Stimulated activated memory B cell treated with anti-CD40 and anti-IgM and Interleukin-4, amounts not matched to agents 10 μg/mL and 1 μg/mL and 100 μg/mL, for 72 hours (primary cell): ENCODE data around the gene MFGE8.
A peak's percentile ranks its signal among the peaks of the same experiment; 100 is the strongest.
"Not testable (repeated sequence)": the region's sequence is repeated elsewhere in the genome, so short reads cannot be mapped to it uniquely, and the experiment has no call there.

Experiments used
- ATAC-seq: fragments of 150-1000 bp; cut with Tn5 transposase; 2 replicates; pipeline ENCODE4 v1.10.0; 2021
- H3K27ac Mint-ChIP-seq: one replicate; pipeline ENCODE4 v1.8.0; 2022; ENCODE audit warnings: mild to moderate bottlenecking, mixed read lengths
- H3K27me3 Mint-ChIP-seq: one replicate; pipeline ENCODE4 v1.8.0; 2022; ENCODE audit warnings: mixed read lengths
- H3K36me3 Mint-ChIP-seq: one replicate; pipeline ENCODE4 v1.8.0; 2022; ENCODE audit warnings: mixed read lengths
- H3K4me1 Mint-ChIP-seq: one replicate; pipeline ENCODE4 v1.8.0; 2022; ENCODE audit warnings: mixed read lengths
- H3K4me3 Mint-ChIP-seq: one replicate; pipeline ENCODE4 v1.8.0; 2022; ENCODE audit warnings: mild to moderate bottlenecking, moderate library complexity, mixed read lengths
- H3K9me3 Mint-ChIP-seq: one replicate; pipeline ENCODE4 v1.8.0; 2022; ENCODE audit warnings: mixed read lengths

The MFGE8 gene, protein sequence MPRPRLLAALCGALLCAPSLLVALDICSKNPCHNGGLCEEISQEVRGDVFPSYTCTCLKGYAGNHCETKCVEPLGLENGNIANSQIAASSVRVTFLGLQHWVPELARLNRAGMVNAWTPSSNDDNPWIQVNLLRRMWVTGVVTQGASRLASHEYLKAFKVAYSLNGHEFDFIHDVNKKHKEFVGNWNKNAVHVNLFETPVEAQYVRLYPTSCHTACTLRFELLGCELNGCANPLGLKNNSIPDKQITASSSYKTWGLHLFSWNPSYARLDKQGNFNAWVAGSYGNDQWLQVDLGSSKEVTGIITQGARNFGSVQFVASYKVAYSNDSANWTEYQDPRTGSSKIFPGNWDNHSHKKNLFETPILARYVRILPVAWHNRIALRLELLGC

GRCh38 chr15:88913017-88913849 is at the start of gene MFGE8:
Gene MFGE8 (minus strand): TSS chr15:88913379. CDS start chr15:88913319, 60 bp downstream.
- no peaks in the 10 kb centered on the region for H3K9me3 Mint-ChIP-seq
- H3K27me3 Mint-ChIP-seq: peaks cover 35% of the 10 kb centered on the region
- H3K36me3 Mint-ChIP-seq: no peaks in the 10 kb centered on the region
- peaks cover 21% of the 10 kb centered on the region for H3K4me1 Mint-ChIP-seq
- H3K27ac Mint-ChIP-seq: peak within 1 kb of the TSS; percentile 60
- H3K4me3 Mint-ChIP-seq: peak within 1 kb of the TSS; percentile 87
- ATAC-seq: peak; percentile 83

DNA sequence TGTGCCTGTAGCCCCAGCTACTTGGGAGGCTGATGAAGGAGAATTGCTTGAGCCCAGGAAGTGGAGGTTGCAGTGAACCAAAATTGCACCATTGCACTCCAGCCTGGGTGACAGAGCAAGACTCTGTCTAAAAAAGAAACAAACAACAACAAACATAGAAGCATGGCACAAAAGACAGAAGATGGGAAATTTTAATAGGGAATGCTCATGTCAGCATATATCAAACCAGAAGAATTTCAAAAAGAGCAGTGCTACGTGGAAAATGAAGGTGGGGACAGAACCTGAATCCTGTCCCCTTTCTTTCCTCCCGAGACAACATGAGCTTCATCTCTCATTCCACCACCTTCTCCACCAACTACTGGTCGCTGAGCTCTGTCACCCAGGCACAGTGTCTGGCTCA is 46.3 kb upstream of the MFGE8 start:
- peaks cover 12% of the 10 kb centered on the region for H3K27me3 Mint-ChIP-seq
- H3K9me3 Mint-ChIP-seq: peaks cover 8% of the 10 kb centered on the region
- no peaks in the 10 kb centered on the region for H3K36me3 Mint-ChIP-seq
- no peak for ATAC-seq
- H3K27ac Mint-ChIP-seq: no peak overlapping the region
- no peaks in the 10 kb centered on the region for H3K4me1 Mint-ChIP-seq
- no peak overlapping the region for H3K4me3 Mint-ChIP-seq

- H3K4me3 Mint-ChIP-seq: no peak overlapping the region
- peaks cover 12% of the 10 kb centered on the region for H3K27me3 Mint-ChIP-seq
- no peaks in the 10 kb centered on the region for H3K9me3 Mint-ChIP-seq
- no peak overlapping the region for H3K27ac Mint-ChIP-seq
- no peaks in the 10 kb centered on the region for H3K36me3 Mint-ChIP-seq
- no peak for ATAC-seq
- H3K4me1 Mint-ChIP-seq: no peaks in the 10 kb centered on the region
These were observed 43.7 kb upstream of the MFGE8 start for GRCh38 chr15:88956906-88957305.

- Mint-ChIP-seq H3K4me1 (no peaks in the 10 kb centered on the region), H3K36me3 (no peaks in the 10 kb centered on the region), H3K27ac (no peak overlapping the region), H3K27me3 (peaks cover 12% of the 10 kb centered on the region), H3K4me3 (no peak overlapping the region), H3K9me3 (peaks cover 2% of the 10 kb centered on the region)
- no peak for ATAC-seq
These were observed 43.1 kb upstream of the MFGE8 start for GRCh38 chr15:88956263-88956662.

GRCh38 chr15:88954431-88955277 is 41.5 kb upstream of the MFGE8 start:
- H3K4me3 Mint-ChIP-seq: no peak overlapping the region
- peaks cover 12% of the 10 kb centered on the region for H3K27me3 Mint-ChIP-seq
- peaks cover 2% of the 10 kb centered on the region for H3K9me3 Mint-ChIP-seq
- H3K36me3 Mint-ChIP-seq: no peaks in the 10 kb centered on the region
- ATAC-seq: peak; percentile 21
- no peak overlapping the region for H3K27ac Mint-ChIP-seq
- no peaks in the 10 kb centered on the region for H3K4me1 Mint-ChIP-seq

GRCh38 chr15:88950600-88951160 is 37.5 kb upstream of the MFGE8 start:
- H3K4me1 Mint-ChIP-seq: no peaks in the 10 kb centered on the region
- H3K27ac Mint-ChIP-seq: no peak overlapping the region
- no peak for ATAC-seq
- no peaks in the 10 kb centered on the region for H3K27me3 Mint-ChIP-seq
- H3K36me3 Mint-ChIP-seq: no peaks in the 10 kb centered on the region
- no peak overlapping the region for H3K4me3 Mint-ChIP-seq
- peaks cover 2% of the 10 kb centered on the region for H3K9me3 Mint-ChIP-seq

DNA sequence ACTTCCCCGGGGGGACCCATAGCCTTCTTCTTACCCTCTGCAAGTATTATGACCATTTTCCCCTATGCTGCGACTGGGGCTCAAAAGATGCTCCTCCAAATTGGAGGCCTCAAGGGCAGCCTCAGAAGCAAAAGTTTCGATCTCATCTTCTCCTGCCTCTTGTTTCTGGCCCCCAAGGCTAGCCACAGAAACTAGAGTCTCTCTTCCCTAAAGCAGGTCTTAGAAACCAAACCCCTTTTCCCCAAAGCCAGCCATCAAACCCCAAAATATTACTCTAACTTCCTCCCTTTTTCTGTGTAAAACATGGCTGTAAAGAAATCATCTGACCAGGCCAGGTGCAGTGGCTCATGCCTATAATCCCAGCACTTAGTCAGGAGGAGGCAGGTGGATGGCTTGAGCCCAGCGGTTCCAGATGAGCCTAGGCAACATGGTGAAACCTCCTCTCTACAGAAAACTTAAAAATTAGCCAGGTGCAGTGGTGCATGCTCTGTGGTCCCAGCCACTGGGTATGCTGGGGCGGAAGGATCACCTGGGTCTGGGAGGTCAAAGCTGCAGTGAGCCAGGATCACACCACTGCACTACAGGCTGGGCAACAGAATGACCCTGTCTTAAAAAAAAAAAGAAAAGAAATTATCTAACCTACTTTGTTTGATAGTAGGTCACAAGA is 36.7 kb upstream of the MFGE8 start:
- no peak overlapping the region for H3K27ac Mint-ChIP-seq
- H3K27me3 Mint-ChIP-seq: no peaks in the 10 kb centered on the region
- no peaks in the 10 kb centered on the region for H3K4me1 Mint-ChIP-seq

DNA sequence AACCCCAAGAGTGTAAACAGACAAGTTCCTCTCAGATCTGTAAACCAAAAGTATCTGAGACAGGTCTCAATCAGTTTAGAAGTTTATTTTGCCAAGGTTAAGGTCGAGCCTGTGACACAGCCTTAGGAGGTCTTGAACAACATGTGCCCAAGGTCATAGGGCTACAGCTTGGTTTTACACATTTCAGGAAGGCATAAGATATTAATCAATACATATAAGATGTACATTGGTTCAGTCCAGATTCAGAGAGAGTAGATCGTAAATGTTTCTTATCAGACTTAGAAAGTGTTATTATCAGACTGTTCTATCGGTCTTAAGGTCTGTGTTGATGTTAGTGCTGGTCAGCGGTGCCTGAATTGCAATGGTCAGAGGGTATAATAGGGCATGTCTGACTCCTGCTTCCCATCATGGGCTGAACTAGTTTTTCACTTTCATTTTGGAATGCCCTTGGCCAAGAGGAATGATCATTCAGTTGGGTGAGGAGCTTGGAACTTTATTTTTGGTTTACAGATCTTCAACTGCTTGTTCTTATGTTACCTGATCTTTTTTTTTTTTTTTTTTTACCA is 27.0 kb upstream of the MFGE8 start:
- no peak overlapping the region for H3K27ac Mint-ChIP-seq
- no peak overlapping the region for H3K4me3 Mint-ChIP-seq
- ATAC-seq: no peak
- H3K4me1 Mint-ChIP-seq: no peaks in the 10 kb centered on the region
- no peaks in the 10 kb centered on the region for H3K9me3 Mint-ChIP-seq
- H3K36me3 Mint-ChIP-seq: no peaks in the 10 kb centered on the region
- H3K27me3 Mint-ChIP-seq: peaks cover 21% of the 10 kb centered on the region

More for the DNA sequence above, 36.7 kb upstream of the MFGE8 start:
- ATAC-seq: no peak
- no peak overlapping the region for H3K4me3 Mint-ChIP-seq
- peaks cover 2% of the 10 kb centered on the region for H3K9me3 Mint-ChIP-seq
- H3K36me3 Mint-ChIP-seq: no peaks in the 10 kb centered on the region

DNA sequence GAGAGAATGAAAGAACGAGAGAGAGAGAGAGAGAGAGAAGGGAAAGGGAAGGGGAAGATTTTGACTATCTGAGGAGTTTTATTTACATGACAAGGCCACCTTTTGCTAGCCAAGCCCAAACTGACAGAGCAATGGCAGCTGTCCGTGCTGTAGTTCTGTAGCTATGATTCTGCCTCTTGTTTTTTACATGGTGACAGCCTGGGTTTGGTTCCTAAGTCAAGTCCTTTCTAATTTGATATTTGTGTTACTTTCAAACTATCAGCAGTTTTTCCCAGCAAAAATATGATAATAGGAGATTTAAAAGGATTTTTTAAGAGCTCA is 26.3 kb upstream of the MFGE8 start:
- ATAC-seq: no peak
- Mint-ChIP-seq H3K4me3 (no peak overlapping the region), H3K27me3 (peaks cover 27% of the 10 kb centered on the region), H3K9me3 (peaks cover 2% of the 10 kb centered on the region), H3K4me1 (no peaks in the 10 kb centered on the region), H3K36me3 (no peaks in the 10 kb centered on the region), H3K27ac (no peak overlapping the region)

GRCh38 chr15:88938802-88939485 is 25.8 kb upstream of the MFGE8 start:
- no peak for ATAC-seq
- Mint-ChIP-seq H3K27me3 (peaks cover 30% of the 10 kb centered on the region), H3K9me3 (peaks cover 2% of the 10 kb centered on the region), H3K27ac (no peak overlapping the region), H3K4me3 (no peak overlapping the region), H3K4me1 (no peaks in the 10 kb centered on the region), H3K36me3 (no peaks in the 10 kb centered on the region)

DNA sequence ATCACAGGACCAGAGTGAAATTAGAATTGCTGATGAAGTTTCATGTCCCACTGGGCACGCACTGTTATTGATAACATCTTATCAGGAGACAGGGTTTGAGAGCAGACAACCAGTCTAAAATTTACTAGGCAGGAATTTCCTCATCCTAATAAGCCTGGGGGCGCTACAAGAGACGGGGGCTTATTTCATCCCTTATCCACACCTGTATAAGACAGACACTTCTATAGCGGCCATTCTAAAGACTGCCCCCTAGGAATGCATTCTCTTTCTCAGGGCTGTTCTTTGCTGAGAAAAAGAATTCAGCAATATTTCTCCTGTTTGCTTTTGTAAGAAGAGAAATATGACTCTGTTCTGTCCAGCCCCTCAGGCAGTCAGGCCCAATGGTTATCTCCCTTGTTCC is 21.3 kb upstream of the MFGE8 start:
- H3K4me3 Mint-ChIP-seq, H3K9me3 Mint-ChIP-seq, H3K27ac Mint-ChIP-seq, ATAC-seq, H3K4me1 Mint-ChIP-seq, H3K36me3 Mint-ChIP-seq: not testable (repeated sequence)
- peaks cover 59% of the 10 kb centered on the region for H3K27me3 Mint-ChIP-seq

DNA sequence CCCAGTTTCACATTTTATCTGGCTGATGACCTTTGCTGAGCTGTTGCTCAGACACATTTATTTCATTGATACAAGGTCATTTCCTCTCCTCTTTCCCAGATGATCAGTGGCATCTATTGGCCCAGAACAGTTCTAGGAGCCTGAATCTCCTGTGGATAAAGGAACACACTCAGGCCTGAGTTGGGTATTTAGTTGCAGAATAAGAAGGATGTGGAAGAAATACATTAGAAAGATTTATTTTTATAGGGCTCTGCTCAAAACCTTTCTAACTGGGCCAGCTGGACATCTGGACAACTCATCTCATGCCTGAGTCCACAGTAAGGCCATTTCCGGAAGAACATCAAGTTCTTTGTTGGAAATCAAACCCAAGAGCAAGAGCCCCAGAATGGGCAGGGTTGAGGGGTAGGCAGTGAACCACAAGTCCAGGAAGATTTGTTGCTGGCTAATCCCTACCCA is 19.7 kb upstream of the MFGE8 start:
- Mint-ChIP-seq H3K9me3 (peaks cover 6% of the 10 kb centered on the region), H3K27ac (no peak overlapping the region), H3K4me3 (no peak overlapping the region), H3K36me3 (no peaks in the 10 kb centered on the region), H3K4me1 (no peaks in the 10 kb centered on the region), H3K27me3 (peaks cover 53% of the 10 kb centered on the region)
- ATAC-seq: no peak

GRCh38 chr15:88932271-88932874 is 19.2 kb upstream of the MFGE8 start:
- Mint-ChIP-seq H3K9me3 (peaks cover 6% of the 10 kb centered on the region), H3K36me3 (no peaks in the 10 kb centered on the region), H3K4me3 (no peak overlapping the region), H3K27ac (no peak overlapping the region), H3K27me3 (peaks cover 53% of the 10 kb centered on the region), H3K4me1 (no peaks in the 10 kb centered on the region)
- no peak for ATAC-seq
